CD4-positive, alpha-beta T cell treated with Interleukin-6 for 4 hours (primary cell): Measurements from ENCODE around the gene TMX4.
"Not testable (repeated sequence)": the region's sequence is repeated elsewhere in the genome, so short reads cannot be mapped to it uniquely, and the experiment has no call there.

Experiments used
- DNase-seq: peaks from one replicate; pipeline ENCODE4 v3.0.0-alpha.2; 2020; ENCODE audit warnings: mixed read lengths

Gene TMX4

DNA sequence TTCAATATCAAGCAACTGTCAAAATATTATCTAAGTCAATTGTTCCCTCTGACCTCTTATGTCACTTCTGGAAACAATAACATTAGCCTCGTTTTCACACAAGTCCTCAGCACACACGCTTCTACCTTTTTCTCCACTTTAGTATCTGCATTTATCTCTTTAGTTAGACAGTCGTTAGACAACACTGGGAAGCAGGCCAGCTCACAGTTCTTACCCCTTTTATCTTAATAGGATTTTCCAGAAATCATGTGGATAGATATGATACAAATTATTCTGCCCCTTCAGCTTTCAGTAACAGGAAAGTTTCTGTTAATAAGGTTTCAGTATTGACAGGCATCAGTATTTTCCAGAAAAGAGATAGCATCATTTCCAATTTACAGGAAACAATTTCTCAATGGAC is 53.4 kb downstream of the TMX4 start:
- DNase-seq: no peak

DNA sequence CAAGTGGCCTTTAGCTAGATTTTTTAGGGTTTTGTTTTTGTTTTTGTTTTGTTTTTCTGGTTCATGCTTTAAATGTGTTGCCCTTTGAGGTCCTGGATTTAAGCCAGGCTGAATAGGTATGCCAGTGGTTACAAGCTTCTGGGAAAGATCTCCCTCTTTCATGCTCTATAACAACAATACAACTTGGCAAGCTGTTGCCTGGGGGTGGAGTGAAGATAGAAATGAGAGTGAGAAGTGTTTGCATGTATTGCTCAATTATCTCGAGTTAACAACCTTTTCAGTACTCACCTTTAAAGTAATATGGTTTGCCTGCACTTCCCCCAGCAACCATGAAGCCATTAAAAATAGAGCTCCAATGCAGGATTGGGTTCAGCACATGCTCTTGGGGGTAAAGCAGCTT is 60.1 kb downstream of the TMX4 start:
- no peak for DNase-seq

DNA sequence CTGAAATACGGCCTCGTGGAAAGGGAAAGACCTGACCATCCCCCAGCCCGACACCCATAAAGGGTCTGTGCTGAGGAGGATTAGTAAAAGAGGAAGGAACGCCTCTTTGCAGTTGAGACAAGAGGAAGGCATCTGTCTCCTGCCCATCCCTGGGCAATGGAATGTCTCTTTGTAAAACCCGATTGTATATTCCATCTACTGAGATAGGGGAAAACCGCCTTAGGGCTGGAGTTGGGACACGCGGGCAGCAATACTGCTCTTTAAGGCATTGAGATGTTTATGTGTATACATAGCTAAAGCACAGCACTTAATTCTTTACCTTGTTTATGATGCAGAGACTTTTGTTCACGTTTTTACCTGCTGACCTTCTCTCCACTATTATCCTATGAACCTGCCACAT is 63.0 kb downstream of the TMX4 start:
- not testable (repeated sequence) for DNase-seq

DNA sequence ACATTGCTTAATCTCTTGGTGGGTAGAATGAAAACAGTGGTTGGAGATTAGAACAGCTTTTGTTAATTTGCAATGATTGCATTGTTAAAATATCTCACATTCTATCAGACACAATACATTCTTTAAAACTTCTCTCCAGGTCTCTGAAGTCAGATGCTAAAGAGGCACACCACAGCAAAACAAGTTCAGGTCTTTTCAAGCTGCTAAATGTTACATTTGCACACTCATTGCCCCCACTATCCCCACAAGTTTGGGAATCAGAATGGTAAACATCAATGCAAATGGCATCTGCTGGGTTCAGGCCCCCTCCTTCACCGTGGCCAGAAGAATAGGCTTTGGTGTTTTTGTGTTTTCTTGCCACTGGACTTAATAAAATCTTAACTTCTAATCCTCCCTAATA is 69.2 kb downstream of the TMX4 start:
- DNase-seq: no peak

DNA sequence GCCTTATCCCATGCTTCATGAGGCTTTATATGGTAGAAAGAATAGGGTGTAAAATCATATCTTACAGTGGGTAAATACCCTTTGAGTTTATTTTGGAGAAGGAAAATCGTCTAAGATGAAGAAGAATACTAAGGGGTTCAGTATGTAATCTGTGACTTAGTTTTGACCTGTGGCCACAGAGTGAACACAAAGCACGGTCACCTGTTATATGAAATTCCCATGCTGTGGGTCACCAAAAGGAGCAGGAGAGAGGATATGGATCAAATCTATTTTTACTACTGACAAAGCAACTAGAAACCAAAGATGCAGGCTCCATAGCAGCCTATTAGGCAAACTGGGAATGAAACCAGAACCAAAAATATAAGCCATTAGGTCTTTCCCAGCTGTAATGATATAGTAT is 75.7 kb downstream of the TMX4 start:
- DNase-seq: no peak

DNA sequence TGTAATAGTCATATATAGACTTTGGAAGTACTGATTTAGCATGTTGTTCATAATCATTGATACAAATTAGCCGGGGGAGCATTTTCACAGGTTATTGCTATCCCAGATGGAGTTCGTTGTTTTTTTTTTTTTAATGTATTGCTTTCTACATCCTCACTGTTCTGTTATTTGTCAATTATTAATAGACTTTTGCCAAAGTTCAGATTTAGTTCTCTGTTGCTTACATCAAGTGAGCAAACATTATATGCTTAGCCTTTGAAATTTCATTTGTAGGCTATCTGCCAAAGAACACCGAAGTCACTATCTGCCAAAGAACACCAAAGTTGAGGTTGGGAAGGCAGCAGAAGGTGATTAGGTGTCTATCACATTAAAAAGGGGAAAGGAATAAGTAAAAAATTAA is 79.2 kb downstream of the TMX4 start, which contains the start of gene HAO1:
Gene HAO1, minus strand, starts transcription at position 118 of the 400 bp plus-strand sequence. Its CDS starts 36 bp downstream, at position 82.
- DNase-seq: no peak

DNA sequence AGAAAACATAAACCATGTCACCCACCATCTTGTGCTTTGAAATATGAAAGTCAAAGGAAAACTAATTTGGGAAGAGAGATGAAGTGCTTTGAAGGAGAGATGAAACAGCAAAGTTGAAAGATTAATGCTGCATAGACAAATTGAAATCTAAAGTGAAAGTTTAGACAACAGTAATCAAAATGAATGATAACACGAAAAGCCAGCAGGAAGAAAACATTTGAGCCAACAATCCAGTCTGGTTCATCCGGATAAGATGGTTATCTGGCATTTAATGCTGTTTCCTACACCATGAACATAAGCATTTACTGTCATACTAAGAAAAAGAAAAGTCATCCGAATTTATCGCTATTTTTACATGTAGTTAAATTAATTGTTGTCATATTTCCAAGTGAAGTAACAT is 79.9 kb downstream of the TMX4 start:
- no peak for DNase-seq

DNA sequence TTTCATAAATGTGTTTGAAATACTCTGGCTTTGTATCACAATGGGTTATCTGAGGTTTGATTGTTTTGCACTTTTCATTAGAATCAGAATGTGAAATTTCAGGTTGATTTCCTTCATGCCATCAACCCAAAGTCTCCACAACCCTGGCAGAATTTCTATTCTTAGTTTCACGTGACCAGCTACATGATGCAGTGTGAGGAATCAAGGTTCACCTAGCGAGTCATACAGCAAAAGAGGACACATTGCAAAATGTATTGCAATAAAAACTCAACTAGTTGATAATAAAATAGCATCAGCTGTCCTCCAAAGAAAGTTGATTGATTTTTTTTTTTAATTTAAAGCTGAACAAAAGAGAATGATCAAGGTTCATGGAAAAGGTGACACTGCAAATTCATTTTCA is 81.5 kb downstream of the TMX4 start:
- DNase-seq: no peak

DNA sequence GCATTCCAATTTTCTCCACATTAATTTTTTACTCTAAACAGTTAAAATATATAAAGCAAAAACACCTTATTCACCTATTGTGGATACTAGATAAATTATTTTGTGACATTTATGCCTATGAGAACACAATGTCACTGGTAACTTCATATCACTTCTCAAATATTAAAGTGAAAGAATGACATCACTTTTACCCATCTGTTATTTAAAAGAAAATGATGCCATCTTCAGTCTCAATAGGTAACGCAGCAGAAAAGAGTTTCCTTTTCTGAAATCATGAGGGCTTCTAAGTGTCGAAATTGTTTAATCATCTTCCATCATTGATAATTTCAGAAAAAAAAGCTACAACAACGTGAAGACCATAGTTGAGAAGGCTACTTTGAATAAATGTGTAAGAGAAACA is 82.2 kb downstream of the TMX4 start:
- no peak for DNase-seq

DNA sequence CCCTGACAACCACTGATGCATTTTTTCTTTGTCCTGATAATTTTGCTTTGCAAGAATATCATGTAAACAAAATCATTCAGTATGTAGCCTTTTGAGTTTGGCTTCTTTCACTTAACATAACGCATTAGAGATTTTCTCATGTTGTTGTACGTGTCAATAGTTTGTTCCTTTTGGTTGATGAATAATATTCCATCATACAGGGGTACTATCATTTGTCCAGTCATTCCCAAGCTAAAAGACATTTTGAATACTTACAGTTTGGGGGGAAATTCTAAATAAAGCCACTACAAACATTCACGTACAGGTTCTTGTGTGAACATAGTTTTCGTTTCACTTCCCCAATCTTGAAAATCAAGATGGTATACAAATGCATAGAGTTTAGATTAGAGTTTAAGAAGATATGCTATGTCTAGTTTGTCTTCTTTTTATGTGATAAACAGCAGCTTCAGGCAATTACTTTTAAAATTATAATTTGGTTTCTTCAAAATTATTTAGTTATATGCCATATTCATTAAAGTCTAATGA is 84.5 kb downstream of the TMX4 start:
- no peak for DNase-seq

DNA sequence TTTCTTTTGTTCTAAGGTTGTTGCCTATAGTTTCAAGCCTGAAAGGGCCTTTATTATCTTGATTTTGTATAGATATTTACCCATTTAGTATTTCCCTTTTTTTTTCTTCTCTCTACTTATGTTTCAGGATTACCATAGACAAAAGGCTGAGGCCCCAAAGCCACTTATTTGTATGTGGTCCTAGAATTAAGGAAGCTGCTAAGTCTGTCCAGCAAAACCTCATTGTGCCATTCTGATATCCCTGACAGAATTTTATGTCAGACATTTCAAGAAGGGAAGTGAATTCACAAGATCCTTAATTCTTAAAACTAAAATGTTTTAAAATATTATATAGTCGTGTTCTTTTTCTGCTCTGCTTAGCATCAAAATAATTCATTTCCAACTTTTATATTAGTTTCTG is 86.2 kb downstream of the TMX4 start:
- no peak for DNase-seq

DNA sequence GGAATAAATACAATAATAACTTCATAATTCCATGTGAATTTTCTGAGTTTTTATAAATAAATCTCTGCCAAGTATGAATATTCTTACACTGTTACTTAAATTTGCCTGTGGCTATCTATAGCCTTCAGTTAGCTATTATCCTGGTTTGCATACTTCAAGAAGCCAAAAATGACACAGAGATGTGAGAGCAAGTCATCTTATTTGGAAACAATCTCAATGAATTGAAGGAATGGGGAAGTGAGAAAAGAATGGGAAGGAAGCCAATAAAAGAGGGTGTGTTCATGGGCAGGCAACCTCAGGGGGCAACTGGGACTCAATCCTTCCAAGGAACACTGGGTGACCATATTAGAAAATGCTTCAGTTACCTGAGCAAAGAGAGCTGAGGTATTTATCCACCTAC is 89.2 kb downstream of the TMX4 start:
- no peak for DNase-seq
